Neural crest cell (in vitro differentiated cells): Measurements from ENCODE around the gene SEMA3A. TPM values are rescaled to one million over a fixed set of nuclear protein-coding genes. Genes with fewer than 3 reads are reported as not detected.
"Not testable (repeated sequence)": the region's sequence is repeated elsewhere in the genome, so short reads cannot be mapped to it uniquely, and the experiment has no call there.

Source experiments
- DNase-seq: peaks from one replicate; pipeline ENCODE4 v3.0.0; 2021; ENCODE audit warnings: low read depth, mixed read lengths, low spot score
- H3K27ac Mint-ChIP-seq: one replicate; pipeline ENCODE4 v1.8.0; 2021; ENCODE audit warnings: mild to moderate bottlenecking, mixed read lengths; ENCODE audit not compliant: unreplicated experiment
- H3K27me3 Mint-ChIP-seq: 2 replicates; pipeline ENCODE4 v1.8.0; 2021; ENCODE audit warnings: low read depth, mild to moderate bottlenecking, mixed read lengths
- H3K36me3 Mint-ChIP-seq: 2 replicates; pipeline ENCODE4 v1.8.0; 2021; ENCODE audit warnings: low read depth, mild to moderate bottlenecking, mixed read lengths
- H3K4me1 Mint-ChIP-seq: 2 replicates; pipeline ENCODE4 v1.8.0; 2021; ENCODE audit warnings: mixed read lengths
- H3K4me3 Mint-ChIP-seq: one replicate; pipeline ENCODE4 v1.8.0; 2021; ENCODE audit warnings: mild to moderate bottlenecking, mixed read lengths
- H3K9me3 Mint-ChIP-seq: 2 replicates; pipeline ENCODE4 v1.8.0; 2021; ENCODE audit warnings: mixed read lengths
- total RNA-seq: library from RNA; stranded (reverse); gene quantifications from 2 replicates; pipeline ENCODE4 v1.2.1, GENCODE V29; 2021
- TF ChIP-seq, protein P1 (sequence below): fragments of 200-600 bp; sonication (generic); conservative IDR thresholded peaks from 2 replicates; pipeline ENCODE4 v1.5.0; 2021; ENCODE audit warnings: antibody characterized with exemption, mild to moderate bottlenecking

SEMA3A gene
- total RNA-seq, 1 donor from 2014 or later: 24.7 TPM

GRCh38 chr7:84154991-84155781, 39.4 kb downstream of the SEMA3A start:
- Mint-ChIP-seq H3K9me3 (peaks cover 3% of the 10 kb centered on the region), H3K27me3 (no peaks in the 10 kb centered on the region), H3K4me3 (no peak overlapping the region), H3K27ac (no peak overlapping the region), H3K36me3 (no peaks in the 10 kb centered on the region), H3K4me1 (peaks cover 7% of the 10 kb centered on the region)
- no peak for DNase-seq
- TF ChIP-seq, protein P1, sequence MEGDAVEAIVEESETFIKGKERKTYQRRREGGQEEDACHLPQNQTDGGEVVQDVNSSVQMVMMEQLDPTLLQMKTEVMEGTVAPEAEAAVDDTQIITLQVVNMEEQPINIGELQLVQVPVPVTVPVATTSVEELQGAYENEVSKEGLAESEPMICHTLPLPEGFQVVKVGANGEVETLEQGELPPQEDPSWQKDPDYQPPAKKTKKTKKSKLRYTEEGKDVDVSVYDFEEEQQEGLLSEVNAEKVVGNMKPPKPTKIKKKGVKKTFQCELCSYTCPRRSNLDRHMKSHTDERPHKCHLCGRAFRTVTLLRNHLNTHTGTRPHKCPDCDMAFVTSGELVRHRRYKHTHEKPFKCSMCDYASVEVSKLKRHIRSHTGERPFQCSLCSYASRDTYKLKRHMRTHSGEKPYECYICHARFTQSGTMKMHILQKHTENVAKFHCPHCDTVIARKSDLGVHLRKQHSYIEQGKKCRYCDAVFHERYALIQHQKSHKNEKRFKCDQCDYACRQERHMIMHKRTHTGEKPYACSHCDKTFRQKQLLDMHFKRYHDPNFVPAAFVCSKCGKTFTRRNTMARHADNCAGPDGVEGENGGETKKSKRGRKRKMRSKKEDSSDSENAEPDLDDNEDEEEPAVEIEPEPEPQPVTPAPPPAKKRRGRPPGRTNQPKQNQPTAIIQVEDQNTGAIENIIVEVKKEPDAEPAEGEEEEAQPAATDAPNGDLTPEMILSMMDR: no peak

DNA sequence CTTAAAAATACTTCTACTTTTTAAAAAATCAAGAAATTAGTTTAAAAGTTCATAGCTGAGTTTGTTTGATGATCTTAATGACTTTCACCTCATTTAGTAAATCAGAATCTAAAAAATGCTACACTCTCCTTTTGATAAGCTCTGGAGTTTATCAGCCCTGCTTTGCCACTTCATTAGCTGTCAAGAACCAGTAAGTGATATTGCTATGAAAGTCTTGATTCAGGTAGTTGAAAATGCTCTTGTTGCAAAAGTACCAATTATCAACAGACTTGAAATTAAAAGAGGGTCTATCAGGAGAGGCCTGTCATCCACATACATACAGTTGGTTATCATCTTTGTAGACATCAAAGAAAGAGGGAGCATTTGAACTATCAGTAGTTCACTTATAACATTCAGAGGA, 41.6 kb downstream of the SEMA3A start:
- no peak for DNase-seq
- Mint-ChIP-seq H3K27me3 (no peaks in the 10 kb centered on the region), H3K36me3 (no peaks in the 10 kb centered on the region), H3K4me1 (peaks cover 29% of the 10 kb centered on the region), H3K27ac (no peak overlapping the region), H3K4me3 (no peak overlapping the region), H3K9me3 (peaks cover 3% of the 10 kb centered on the region)
- TF ChIP-seq, protein P1: no peak

- Mint-ChIP-seq H3K4me1 (peaks cover 43% of the 10 kb centered on the region), H3K27ac (peak overlapping the region; percentile 97), H3K4me3 (peak overlapping the region; percentile 94)
- H3K9me3 Mint-ChIP-seq, H3K27me3 Mint-ChIP-seq, H3K36me3 Mint-ChIP-seq: not testable (repeated sequence)
- peak; percentile 62 for DNase-seq
Observed at GRCh38 chr7:84150370-84150769, 44.2 kb downstream of the SEMA3A start.

GRCh38 chr7:84149573-84149972, 45.0 kb downstream of the SEMA3A start:
- Mint-ChIP-seq H3K4me3 (peak overlapping the region; percentile 94), H3K4me1 (peaks cover 49% of the 10 kb centered on the region), H3K27ac (peak overlapping the region; percentile 81), H3K36me3 (no peaks in the 10 kb centered on the region), H3K9me3 (no peaks in the 10 kb centered on the region), H3K27me3 (no peaks in the 10 kb centered on the region)
- DNase-seq: no peak
- TF ChIP-seq, protein P1: no peak

- Mint-ChIP-seq H3K27me3 (no peaks in the 10 kb centered on the region), H3K4me3 (peak overlapping the region; percentile 0), H3K4me1 (peaks cover 60% of the 10 kb centered on the region), H3K9me3 (peaks cover 3% of the 10 kb centered on the region), H3K27ac (no peak overlapping the region), H3K36me3 (peaks cover 7% of the 10 kb centered on the region)
- TF ChIP-seq, protein P1: no peak
- DNase-seq: no peak
Observed at GRCh38 chr7:84145892-84146291, 48.7 kb downstream of the SEMA3A start.

GRCh38 chr7:84144935-84145334, 49.7 kb downstream of the SEMA3A start:
- Mint-ChIP-seq H3K27me3 (no peaks in the 10 kb centered on the region), H3K27ac (peak overlapping the region; percentile 73), H3K36me3 (peaks cover 7% of the 10 kb centered on the region), H3K4me3 (no peak overlapping the region), H3K4me1 (peaks cover 64% of the 10 kb centered on the region), H3K9me3 (peaks cover 3% of the 10 kb centered on the region)
- no peak for DNase-seq
- TF ChIP-seq, protein P1: no peak
